Measurements from ENCODE around the gene HPSE2. TPM values are rescaled to one million over a fixed set of nuclear protein-coding genes. Genes with fewer than 3 reads are reported as not detected.

HPSE2 gene
- polyA plus RNA-seq, 2 of the 4 experiments (the other 2 are of a cell fraction), result not detected

DNA sequence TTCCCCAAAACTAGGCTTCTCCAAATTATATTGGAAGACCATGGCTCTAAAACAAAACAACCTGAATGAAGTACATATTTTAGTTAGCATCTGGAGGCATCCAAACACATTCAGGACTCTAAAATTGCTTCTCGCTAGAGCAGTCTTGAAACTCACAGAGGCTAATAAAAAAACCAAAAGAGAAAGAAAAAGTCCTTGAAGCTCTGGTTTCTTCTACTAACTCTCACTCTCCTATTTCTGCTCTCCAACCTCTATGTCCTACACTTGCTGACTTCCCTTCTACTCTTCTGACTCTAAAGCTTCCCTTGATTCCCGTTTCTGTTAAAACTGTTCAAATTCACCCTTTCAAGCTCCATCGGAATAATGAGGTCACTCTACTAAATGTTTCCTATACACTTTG, 418.3 kb downstream of the HPSE2 start:
- ChIA-PET POLR2A (no interaction called here), CTCF (interaction anchor here (1.2 kb wide), 1 partner anchor 12 kb away, joined by 3 read pairs; no protein-coding TSS in a partner anchor)
- FAIRE-seq (no peak), DNase-seq (ENCODE audit: low read depth in 1 of 2, low spot score in 1 of 2) (no peak), ATAC-seq (no peak)
- WGBS (ENCODE audit: missing lambda C conversion rate), result 34% methylated on average over 3 of the region's 3 CpGs
- Histone ChIP-seq H3K27ac (no peak overlapping the region), H3K4me3 (no peak overlapping the region), H3K4me2 (no peak overlapping the region), H3K4me1 (no peaks in the 10 kb centered on the region), H3K9me3 (no peaks in the 10 kb centered on the region)
- TF ChIP-seq FOSB (CRISPR knock-in tag; IDR thresholded peaks at IDR 0.05) (no peak), ZNF302 (CRISPR knock-in tag; IDR thresholded peaks at IDR 0.05) (no peak), JUN (IDR thresholded peaks at IDR 0.05) (no peak), CHD2 (IDR thresholded peaks at IDR 0.05; ENCODE audit: low read length, partially characterized antibody) (no peak), ZSCAN20 (CRISPR knock-in tag; IDR thresholded peaks at IDR 0.05) (no peak), HOXB5 (CRISPR knock-in tag; IDR thresholded peaks at IDR 0.05) (no peak)
- TF ChIP-seq, protein P1, sequence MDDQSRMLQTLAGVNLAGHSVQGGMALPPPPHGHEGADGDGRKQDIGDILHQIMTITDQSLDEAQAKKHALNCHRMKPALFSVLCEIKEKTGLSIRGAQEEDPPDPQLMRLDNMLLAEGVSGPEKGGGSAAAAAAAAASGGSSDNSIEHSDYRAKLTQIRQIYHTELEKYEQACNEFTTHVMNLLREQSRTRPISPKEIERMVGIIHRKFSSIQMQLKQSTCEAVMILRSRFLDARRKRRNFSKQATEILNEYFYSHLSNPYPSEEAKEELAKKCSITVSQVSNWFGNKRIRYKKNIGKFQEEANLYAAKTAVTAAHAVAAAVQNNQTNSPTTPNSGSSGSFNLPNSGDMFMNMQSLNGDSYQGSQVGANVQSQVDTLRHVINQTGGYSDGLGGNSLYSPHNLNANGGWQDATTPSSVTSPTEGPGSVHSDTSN (IDR thresholded peaks at IDR 0.05), result no peak

DNA sequence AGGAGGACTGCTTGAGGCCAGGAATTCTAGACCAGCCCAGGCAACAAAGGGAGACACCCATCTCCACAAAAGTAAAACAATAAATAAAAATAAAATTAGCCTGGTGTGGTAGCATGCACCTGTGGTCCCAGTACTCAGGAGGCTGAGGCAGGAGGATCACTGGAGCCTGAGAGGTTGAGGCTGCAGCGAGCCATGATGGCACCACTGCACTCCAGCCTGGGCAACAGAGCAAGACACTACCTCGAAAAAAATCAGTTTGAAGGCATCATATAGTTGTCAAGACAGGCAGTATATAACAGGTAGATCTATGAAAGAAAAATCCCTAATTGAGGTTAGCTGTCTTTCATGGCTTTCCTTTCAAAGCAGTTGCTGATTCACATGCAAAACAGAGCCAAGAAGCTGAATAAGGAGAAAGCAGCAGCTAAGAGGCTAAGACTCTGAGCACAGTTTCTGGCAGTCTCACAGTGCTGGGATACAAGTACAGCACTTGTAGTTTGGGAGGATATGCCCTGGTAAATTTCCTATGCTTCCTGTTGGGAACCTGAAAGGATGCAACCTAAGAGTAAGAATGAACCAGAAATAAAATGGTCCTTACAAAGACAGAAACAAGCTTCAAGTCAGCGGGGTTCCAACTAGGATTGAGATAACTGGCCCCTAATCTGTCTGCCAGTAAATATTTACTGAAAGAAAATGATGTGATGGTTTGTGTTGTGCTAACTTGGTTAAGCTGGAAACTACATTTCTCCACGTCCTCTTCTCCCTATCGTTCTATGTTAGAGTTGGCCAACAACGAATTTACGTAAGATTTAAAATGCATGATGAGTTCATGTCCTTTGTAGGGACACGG, 420.4 kb downstream of the HPSE2 start:
- FAIRE-seq (no peak), ATAC-seq (no peak), DNase-seq (ENCODE audit: low read depth in 1 of 2, low spot score in 1 of 2) (no peak)
- WGBS (ENCODE audit: missing lambda C conversion rate), result 6% methylated on average over 8 of the region's 8 CpGs
- ChIA-PET CTCF (interaction anchor here (1.0 kb wide), 1 partner anchor 9 kb away, joined by 3 read pairs; no protein-coding TSS in a partner anchor), POLR2A (no interaction called here)
- H3K9me3 ChIP-seq, result no peaks in the 10 kb centered on the region
- H3K4me3 ChIP-seq, result no peak overlapping the region
- H3K4me1 ChIP-seq, result no peaks in the 10 kb centered on the region
- H3K4me2 ChIP-seq, result no peak overlapping the region
- TF ChIP-seq, protein P2, sequence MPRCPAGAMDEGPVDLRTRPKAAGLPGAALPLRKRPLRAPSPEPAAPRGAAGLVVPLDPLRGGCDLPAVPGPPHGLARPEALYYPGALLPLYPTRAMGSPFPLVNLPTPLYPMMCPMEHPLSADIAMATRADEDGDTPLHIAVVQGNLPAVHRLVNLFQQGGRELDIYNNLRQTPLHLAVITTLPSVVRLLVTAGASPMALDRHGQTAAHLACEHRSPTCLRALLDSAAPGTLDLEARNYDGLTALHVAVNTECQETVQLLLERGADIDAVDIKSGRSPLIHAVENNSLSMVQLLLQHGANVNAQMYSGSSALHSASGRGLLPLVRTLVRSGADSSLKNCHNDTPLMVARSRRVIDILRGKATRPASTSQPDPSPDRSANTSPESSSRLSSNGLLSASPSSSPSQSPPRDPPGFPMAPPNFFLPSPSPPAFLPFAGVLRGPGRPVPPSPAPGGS (IDR thresholded peaks at IDR 0.05), result no peak
- TF ChIP-seq HDAC2 (IDR thresholded peaks at IDR 0.05) (no peak), FOXS1 (CRISPR knock-in tag; IDR thresholded peaks at IDR 0.05) (no peak), EHMT2 (IDR thresholded peaks at IDR 0.05; ENCODE audit: low read depth) (no peak), MAZ (IDR thresholded peaks at IDR 0.05; ENCODE audit: borderline replicate concordance, low read depth, low read length) (no peak), RNF2 (IDR thresholded peaks at IDR 0.05; ENCODE audit: borderline replicate concordance, low read depth) (no peak), ZNF302 (CRISPR knock-in tag; IDR thresholded peaks at IDR 0.05) (no peak)
- TF ChIP-seq, protein P3, sequence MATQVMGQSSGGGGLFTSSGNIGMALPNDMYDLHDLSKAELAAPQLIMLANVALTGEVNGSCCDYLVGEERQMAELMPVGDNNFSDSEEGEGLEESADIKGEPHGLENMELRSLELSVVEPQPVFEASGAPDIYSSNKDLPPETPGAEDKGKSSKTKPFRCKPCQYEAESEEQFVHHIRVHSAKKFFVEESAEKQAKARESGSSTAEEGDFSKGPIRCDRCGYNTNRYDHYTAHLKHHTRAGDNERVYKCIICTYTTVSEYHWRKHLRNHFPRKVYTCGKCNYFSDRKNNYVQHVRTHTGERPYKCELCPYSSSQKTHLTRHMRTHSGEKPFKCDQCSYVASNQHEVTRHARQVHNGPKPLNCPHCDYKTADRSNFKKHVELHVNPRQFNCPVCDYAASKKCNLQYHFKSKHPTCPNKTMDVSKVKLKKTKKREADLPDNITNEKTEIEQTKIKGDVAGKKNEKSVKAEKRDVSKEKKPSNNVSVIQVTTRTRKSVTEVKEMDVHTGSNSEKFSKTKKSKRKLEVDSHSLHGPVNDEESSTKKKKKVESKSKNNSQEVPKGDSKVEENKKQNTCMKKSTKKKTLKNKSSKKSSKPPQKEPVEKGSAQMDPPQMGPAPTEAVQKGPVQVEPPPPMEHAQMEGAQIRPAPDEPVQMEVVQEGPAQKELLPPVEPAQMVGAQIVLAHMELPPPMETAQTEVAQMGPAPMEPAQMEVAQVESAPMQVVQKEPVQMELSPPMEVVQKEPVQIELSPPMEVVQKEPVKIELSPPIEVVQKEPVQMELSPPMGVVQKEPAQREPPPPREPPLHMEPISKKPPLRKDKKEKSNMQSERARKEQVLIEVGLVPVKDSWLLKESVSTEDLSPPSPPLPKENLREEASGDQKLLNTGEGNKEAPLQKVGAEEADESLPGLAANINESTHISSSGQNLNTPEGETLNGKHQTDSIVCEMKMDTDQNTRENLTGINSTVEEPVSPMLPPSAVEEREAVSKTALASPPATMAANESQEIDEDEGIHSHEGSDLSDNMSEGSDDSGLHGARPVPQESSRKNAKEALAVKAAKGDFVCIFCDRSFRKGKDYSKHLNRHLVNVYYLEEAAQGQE (IDR thresholded peaks at IDR 0.05), result no peak
- TF ChIP-seq, protein P4, sequence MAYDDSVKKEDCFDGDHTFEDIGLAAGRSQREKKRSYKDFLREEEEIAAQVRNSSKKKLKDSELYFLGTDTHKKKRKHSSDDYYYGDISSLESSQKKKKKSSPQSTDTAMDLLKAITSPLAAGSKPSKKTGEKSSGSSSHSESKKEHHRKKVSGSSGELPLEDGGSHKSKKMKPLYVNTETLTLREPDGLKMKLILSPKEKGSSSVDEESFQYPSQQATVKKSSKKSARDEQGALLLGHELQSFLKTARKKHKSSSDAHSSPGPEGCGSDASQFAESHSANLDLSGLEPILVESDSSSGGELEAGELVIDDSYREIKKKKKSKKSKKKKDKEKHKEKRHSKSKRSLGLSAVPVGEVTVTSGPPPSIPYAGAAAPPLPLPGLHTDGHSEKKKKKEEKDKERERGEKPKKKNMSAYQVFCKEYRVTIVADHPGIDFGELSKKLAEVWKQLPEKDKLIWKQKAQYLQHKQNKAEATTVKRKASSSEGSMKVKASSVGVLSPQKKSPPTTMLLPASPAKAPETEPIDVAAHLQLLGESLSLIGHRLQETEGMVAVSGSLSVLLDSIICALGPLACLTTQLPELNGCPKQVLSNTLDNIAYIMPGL (CRISPR knock-in tag; IDR thresholded peaks at IDR 0.05; ENCODE audit: borderline replicate concordance), result no peak
- TF ChIP-seq, protein P5, sequence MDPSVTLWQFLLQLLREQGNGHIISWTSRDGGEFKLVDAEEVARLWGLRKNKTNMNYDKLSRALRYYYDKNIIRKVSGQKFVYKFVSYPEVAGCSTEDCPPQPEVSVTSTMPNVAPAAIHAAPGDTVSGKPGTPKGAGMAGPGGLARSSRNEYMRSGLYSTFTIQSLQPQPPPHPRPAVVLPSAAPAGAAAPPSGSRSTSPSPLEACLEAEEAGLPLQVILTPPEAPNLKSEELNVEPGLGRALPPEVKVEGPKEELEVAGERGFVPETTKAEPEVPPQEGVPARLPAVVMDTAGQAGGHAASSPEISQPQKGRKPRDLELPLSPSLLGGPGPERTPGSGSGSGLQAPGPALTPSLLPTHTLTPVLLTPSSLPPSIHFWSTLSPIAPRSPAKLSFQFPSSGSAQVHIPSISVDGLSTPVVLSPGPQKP (IDR thresholded peaks at IDR 0.05; ENCODE audit: low read depth, low read length), result no peak
- H3K27ac ChIP-seq, result no peak overlapping the region

Measured in A549 (cell line).